DND-41 (cell line): ENCODE data around the gene GAS7.

Experiments used
- ATAC-seq: fragments of 200-7000 bp; cut with Tn5 transposase; 3 replicates; pipeline ENCODE4 v1.9.1; 2021; ENCODE audit warnings: low read depth; ENCODE audit not compliant: insufficient read depth
- DNase-seq: peaks from one replicate; pipeline ENCODE4 v3.0.0-alpha.2; 2020
- H2AFZ ChIP-seq: 2 replicates; pipeline ENCODE4 v1.6.0; 2012; ENCODE audit warnings: low read depth, low read length
- H3K27ac ChIP-seq: 2 replicates; pipeline ENCODE4 v1.5.1; 2012; ENCODE audit warnings: low read length, inconsistent platforms
- H3K27me3 ChIP-seq: fragments of 200-600 bp; sonication (generic); 2 replicates; pipeline ENCODE4 v1.6.0; 2012; ENCODE audit warnings: low read length, mild to moderate bottlenecking, inconsistent platforms; ENCODE audit not compliant: insufficient read depth, poor library complexity
- H3K36me3 ChIP-seq: 2 replicates; pipeline ENCODE4 v1.5.1; 2012; ENCODE audit warnings: low read length, inconsistent platforms; ENCODE audit not compliant: insufficient read depth
- H3K4me1 ChIP-seq: 2 replicates; pipeline ENCODE4 v1.5.1; 2012; ENCODE audit warnings: mild to moderate bottlenecking, low read length; ENCODE audit not compliant: insufficient read depth
- H3K4me2 ChIP-seq: 2 replicates; pipeline ENCODE4 v1.6.0; 2012; ENCODE audit warnings: mild to moderate bottlenecking, moderate library complexity, low read length, inconsistent platforms; ENCODE audit not compliant: insufficient read depth
- H3K4me3 ChIP-seq, 2 experiments: fragments of 200-600 bp in 1 of 2; shearing (Covaris generic) in 1 of 2; 2 replicates each; pipeline ENCODE4 v1.5.1; 2012 to 2016; ENCODE audit warnings: inconsistent platforms in 2 of 2, low read length in 2 of 2, mild to moderate bottlenecking in 2 of 2, low read depth in 1 of 2, moderate library complexity in 1 of 2
- H3K79me2 ChIP-seq: 2 replicates; pipeline ENCODE4 v1.6.0; 2012; ENCODE audit warnings: low read length, inconsistent platforms; ENCODE audit not compliant: insufficient read depth
- H3K9ac ChIP-seq: 2 replicates; pipeline ENCODE4 v1.6.0; 2012; ENCODE audit warnings: low read depth, mild to moderate bottlenecking, inconsistent platforms, low read length, moderate library complexity
- H3K9me3 ChIP-seq: 2 replicates; pipeline ENCODE4 v1.5.1; 2012; ENCODE audit warnings: low read length, moderate library complexity, mild to moderate bottlenecking, inconsistent platforms; ENCODE audit not compliant: insufficient read depth, severe bottlenecking
- H4K20me1 ChIP-seq: 2 replicates; pipeline ENCODE4 v1.6.0; 2012; ENCODE audit warnings: low read length; ENCODE audit not compliant: insufficient read depth
- CTCF ChIP-seq: IDR thresholded peaks from 2 replicates; pipeline ENCODE4 v1.5.1; 2012; ENCODE audit warnings: borderline replicate concordance, low read length, moderate library complexity, mild to moderate bottlenecking; ENCODE audit not compliant: poor library complexity, severe bottlenecking; ENCODE audit errors: extremely low read depth
- EZH2 ChIP-seq: IDR thresholded peaks from 3 replicates; pipeline ENCODE4 v1.6.1; 2012; ENCODE audit warnings: borderline replicate concordance, low read depth, mild to moderate bottlenecking, moderate library complexity, low read length, inconsistent platforms; ENCODE audit not compliant: severe bottlenecking

GAS7 gene

GRCh38 chr17:10192972-10193371 lies 5.4 kb downstream of the GAS7 start:
- TF ChIP-seq CTCF (no peak), EZH2 (no peak)
- Histone ChIP-seq H3K4me1 (peaks cover 21% of the 10 kb centered on the region), H3K9ac (no peak overlapping the region), H3K79me2 (peaks cover 48% of the 10 kb centered on the region), H3K4me2 (no peak overlapping the region), H3K27ac (no peak overlapping the region), H3K27me3 (no peaks in the 10 kb centered on the region), H4K20me1 (peaks cover 32% of the 10 kb centered on the region), H3K36me3 (no peaks in the 10 kb centered on the region; the same call in 1 of the 2 replicates), H3K4me3 (no peak overlapping the region), H3K9me3 (peaks cover 15% of the 10 kb centered on the region), H2AFZ (no peak overlapping the region)
- no peak for ATAC-seq
- DNase-seq: no peak

GRCh38 chr17:10192461-10192860 lies 5.9 kb downstream of the GAS7 start:
- Histone ChIP-seq H3K4me1 (peaks cover 16% of the 10 kb centered on the region), H3K4me2 (no peak overlapping the region), H3K79me2 (peaks cover 43% of the 10 kb centered on the region), H3K9ac (no peak overlapping the region), H2AFZ (no peak overlapping the region), H3K27ac (no peak overlapping the region), H3K27me3 (no peaks in the 10 kb centered on the region), H4K20me1 (peaks cover 28% of the 10 kb centered on the region), H3K36me3 (no peaks in the 10 kb centered on the region; the same call in 1 of the 2 replicates), H3K4me3 (no peak overlapping the region), H3K9me3 (peaks cover 15% of the 10 kb centered on the region)
- TF ChIP-seq EZH2 (no peak), CTCF (no peak)
- no peak for ATAC-seq
- no peak for DNase-seq

- Histone ChIP-seq H3K9ac (no peak overlapping the region), H3K4me3 (no peak overlapping the region), H2AFZ (no peak overlapping the region), H3K9me3 (no peaks in the 10 kb centered on the region), H3K4me2 (no peak overlapping the region), H3K36me3 (no peaks in the 10 kb centered on the region), H3K27me3 (no peaks in the 10 kb centered on the region), H3K79me2 (peaks cover 33% of the 10 kb centered on the region), H3K27ac (no peak overlapping the region), H4K20me1 (peaks cover 10% of the 10 kb centered on the region), H3K4me1 (no peaks in the 10 kb centered on the region)
- no peak for TF ChIP-seq EZH2
- TF ChIP-seq CTCF: no peak
- DNase-seq (no peak), ATAC-seq (no peak)
Measured at GRCh38 chr17:10187456-10187855, 10.9 kb downstream of the GAS7 start.

GRCh38 chr17:10186771-10187410 lies 11.5 kb downstream of the GAS7 start:
- Histone ChIP-seq H3K9me3 (no peaks in the 10 kb centered on the region), H3K36me3 (no peaks in the 10 kb centered on the region), H3K27ac (no peak overlapping the region), H3K27me3 (no peaks in the 10 kb centered on the region), H2AFZ (no peak overlapping the region), H3K4me1 (no peaks in the 10 kb centered on the region), H4K20me1 (peaks cover 7% of the 10 kb centered on the region), H3K4me2 (no peak overlapping the region), H3K9ac (no peak overlapping the region), H3K4me3 (no peak overlapping the region), H3K79me2 (peaks cover 29% of the 10 kb centered on the region)
- TF ChIP-seq EZH2 (no peak), CTCF (no peak)
- DNase-seq: no peak
- ATAC-seq: no peak
